Measurements from ENCODE around the gene KDM2A. TPM values are rescaled to one million over a fixed set of nuclear protein-coding genes. Genes with fewer than 3 reads are reported as not detected.

KDM2A gene
- total and polyA plus RNA-seq, 2 experiments from 2014 or later = 25.0 to 54.1 TPM

- TF ChIP-seq ZNF462 (CRISPR knock-in tag; IDR thresholded peaks at IDR 0.05) = no peak
- TF ChIP-seq ETS1 (IDR thresholded peaks at IDR 0.05) = no peak
- no peak for TF ChIP-seq JUNB (IDR thresholded peaks at IDR 0.05; ENCODE audit: unreplicated experiment)
- no peak for TF ChIP-seq EZH2phosphoT487 (IDR thresholded peaks at IDR 0.05; ENCODE audit: unreplicated experiment)
- no peak for TF ChIP-seq REST (IDR thresholded peaks at IDR 0.05; ENCODE audit: unreplicated experiment)
- TF ChIP-seq CREB1 (CRISPR knock-in tag; IDR thresholded peaks at IDR 0.05; ENCODE audit: low read depth) = no peak
- no peak for TF ChIP-seq POLR2AphosphoS5 (IDR thresholded peaks at IDR 0.05; ENCODE audit: low read depth)
Measured at GRCh38 chr11:67090717-67091116, 28.3 kb upstream of the KDM2A start (continued).

Measured in GM23338 (cell line).